RKO (cell line): ENCODE measurements around the gene FRMD5.

ENCODE experiments used
- DNase-seq: peaks from one replicate; pipeline ENCODE4 v3.0.0-alpha.2; 2016; ENCODE audit warnings: low spot score

Gene FRMD5

GRCh38 chr15:44160796-44161195 is 34.3 kb downstream of the FRMD5 start:
- no peak for DNase-seq

GRCh38 chr15:44159492-44159891 is 35.6 kb downstream of the FRMD5 start:
- DNase-seq, result no peak

- no peak for DNase-seq
Measured at GRCh38 chr15:44158111-44158510, 37.0 kb downstream of the FRMD5 start.

- peak; percentile 80 for DNase-seq
Measured at GRCh38 chr15:44157679-44158078, 37.4 kb downstream of the FRMD5 start.

- no peak for DNase-seq
Measured at GRCh38 chr15:44153352-44153751, 41.7 kb downstream of the FRMD5 start.

GRCh38 chr15:44149224-44149623 is 45.8 kb downstream of the FRMD5 start:
- DNase-seq, result no peak

GRCh38 chr15:44148580-44148979 is 46.5 kb downstream of the FRMD5 start:
- no peak for DNase-seq

- no peak for DNase-seq
Measured at GRCh38 chr15:44147636-44148035, 47.4 kb downstream of the FRMD5 start.

GRCh38 chr15:44145495-44145894 is 49.6 kb downstream of the FRMD5 start:
- DNase-seq, result no peak

GRCh38 chr15:44144992-44145391 is 50.1 kb downstream of the FRMD5 start:
- DNase-seq, result no peak

GRCh38 chr15:44144184-44144583 is 50.9 kb downstream of the FRMD5 start:
- no peak for DNase-seq

- DNase-seq, result no peak
Measured at GRCh38 chr15:44137750-44138149, 57.3 kb downstream of the FRMD5 start.

GRCh38 chr15:44136991-44137477 is 58.0 kb downstream of the FRMD5 start:
- DNase-seq, result no peak

GRCh38 chr15:44132057-44132456 is 63.0 kb downstream of the FRMD5 start:
- no peak for DNase-seq

GRCh38 chr15:44130778-44131177 is 64.3 kb downstream of the FRMD5 start:
- DNase-seq, result no peak

GRCh38 chr15:44129911-44130310 is 65.2 kb downstream of the FRMD5 start:
- no peak for DNase-seq

GRCh38 chr15:44128443-44128842 is 66.6 kb downstream of the FRMD5 start:
- no peak for DNase-seq

GRCh38 chr15:44125879-44126278 is 69.2 kb downstream of the FRMD5 start:
- no peak for DNase-seq

- DNase-seq, result peak; percentile 60
Measured at GRCh38 chr15:44102675-44103254, 92.3 kb downstream of the FRMD5 start.

GRCh38 chr15:44101944-44102343 is 93.1 kb downstream of the FRMD5 start:
- no peak for DNase-seq

GRCh38 chr15:44101286-44101685 is 93.8 kb downstream of the FRMD5 start:
- DNase-seq, result no peak

- no peak for DNase-seq
Measured at GRCh38 chr15:44099671-44100070, 95.4 kb downstream of the FRMD5 start.

GRCh38 chr15:44097552-44097951 is 97.5 kb downstream of the FRMD5 start:
- DNase-seq, result no peak

- DNase-seq, result no peak
Measured at GRCh38 chr15:44096596-44096995, 98.5 kb downstream of the FRMD5 start.

GRCh38 chr15:44094781-44095180 is 100.3 kb downstream of the FRMD5 start:
- DNase-seq, result no peak
